WERI-Rb-1 (cell line): ENCODE measurements around the gene GOPC.

Experiments
- DNase-seq: peaks from one replicate; pipeline ENCODE4 v3.0.0-alpha.2; 2020
- H3K27ac ChIP-seq: fragments of 250-450 bp; sonication (Bioruptor Pico); 2 replicates; pipeline ENCODE4 v1.5.1; 2020; ENCODE audit warnings: mild to moderate bottlenecking, moderate library complexity
- H3K27me3 ChIP-seq: fragments of 250-450 bp; sonication (Bioruptor Pico); 2 replicates; pipeline ENCODE4 v1.5.1; 2021; ENCODE audit warnings: mild to moderate bottlenecking, low read depth, moderate library complexity; ENCODE audit not compliant: insufficient read depth, severe bottlenecking
- H3K36me3 ChIP-seq: fragments of 250-450 bp; sonication (Bioruptor Pico); 2 replicates; pipeline ENCODE4 v1.5.1; 2020; ENCODE audit warnings: mild to moderate bottlenecking, moderate library complexity
- H3K4me3 ChIP-seq: 2 replicates; pipeline ENCODE4 v1.5.1; 2011; ENCODE audit warnings: low read depth, mild to moderate bottlenecking, control low read depth, low read length
- H3K9me3 ChIP-seq: fragments of 250-450 bp; sonication (Bioruptor Pico); 2 replicates; pipeline ENCODE4 v1.5.1; 2021; ENCODE audit warnings: mild to moderate bottlenecking, moderate library complexity; ENCODE audit not compliant: severe bottlenecking
- TF ChIP-seq, protein P1 (sequence below): IDR thresholded peaks from 2 replicates; pipeline ENCODE4 v1.5.1; 2011; ENCODE audit warnings: low read depth, mild to moderate bottlenecking, control low read depth, inconsistent platforms, low read length

Gene GOPC

DNA sequence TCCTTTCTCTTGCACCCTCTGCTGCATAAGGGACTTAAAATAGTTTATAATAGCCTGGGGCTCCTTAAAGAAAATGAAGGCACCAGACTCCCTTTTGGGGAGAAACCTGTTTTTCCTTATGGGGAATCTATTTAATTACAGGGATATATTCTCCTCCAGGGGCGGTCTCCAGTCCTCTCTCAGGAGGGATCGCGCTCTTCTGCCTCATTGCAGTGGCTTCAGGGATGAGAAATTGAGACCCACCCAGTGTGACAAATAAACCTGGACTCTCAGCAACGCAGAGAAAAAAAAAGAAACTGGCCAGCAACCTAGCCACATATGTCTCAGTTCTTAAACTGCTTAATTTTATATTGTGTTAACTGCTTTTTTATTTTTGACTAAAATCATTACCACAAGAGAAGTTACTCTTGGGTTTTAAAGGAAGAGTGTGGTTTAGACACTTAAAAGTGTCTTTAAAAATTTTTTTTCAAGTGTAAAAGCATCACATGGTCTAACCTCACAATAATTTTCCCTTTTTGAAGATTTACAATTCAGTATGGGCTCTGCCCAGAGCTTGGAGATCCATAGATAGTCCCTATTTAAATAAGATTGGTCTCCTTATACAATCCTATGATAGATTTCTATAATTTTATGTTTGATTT is 11.7 kb upstream of the GOPC start:
- TF ChIP-seq, protein P1, sequence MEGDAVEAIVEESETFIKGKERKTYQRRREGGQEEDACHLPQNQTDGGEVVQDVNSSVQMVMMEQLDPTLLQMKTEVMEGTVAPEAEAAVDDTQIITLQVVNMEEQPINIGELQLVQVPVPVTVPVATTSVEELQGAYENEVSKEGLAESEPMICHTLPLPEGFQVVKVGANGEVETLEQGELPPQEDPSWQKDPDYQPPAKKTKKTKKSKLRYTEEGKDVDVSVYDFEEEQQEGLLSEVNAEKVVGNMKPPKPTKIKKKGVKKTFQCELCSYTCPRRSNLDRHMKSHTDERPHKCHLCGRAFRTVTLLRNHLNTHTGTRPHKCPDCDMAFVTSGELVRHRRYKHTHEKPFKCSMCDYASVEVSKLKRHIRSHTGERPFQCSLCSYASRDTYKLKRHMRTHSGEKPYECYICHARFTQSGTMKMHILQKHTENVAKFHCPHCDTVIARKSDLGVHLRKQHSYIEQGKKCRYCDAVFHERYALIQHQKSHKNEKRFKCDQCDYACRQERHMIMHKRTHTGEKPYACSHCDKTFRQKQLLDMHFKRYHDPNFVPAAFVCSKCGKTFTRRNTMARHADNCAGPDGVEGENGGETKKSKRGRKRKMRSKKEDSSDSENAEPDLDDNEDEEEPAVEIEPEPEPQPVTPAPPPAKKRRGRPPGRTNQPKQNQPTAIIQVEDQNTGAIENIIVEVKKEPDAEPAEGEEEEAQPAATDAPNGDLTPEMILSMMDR = no peak
- Histone ChIP-seq H3K9me3 (no peaks in the 10 kb centered on the region), H3K27me3 (no peaks in the 10 kb centered on the region), H3K27ac (no peak overlapping the region), H3K4me3 (no peak overlapping the region), H3K36me3 (no peaks in the 10 kb centered on the region)
- no peak for DNase-seq

DNA sequence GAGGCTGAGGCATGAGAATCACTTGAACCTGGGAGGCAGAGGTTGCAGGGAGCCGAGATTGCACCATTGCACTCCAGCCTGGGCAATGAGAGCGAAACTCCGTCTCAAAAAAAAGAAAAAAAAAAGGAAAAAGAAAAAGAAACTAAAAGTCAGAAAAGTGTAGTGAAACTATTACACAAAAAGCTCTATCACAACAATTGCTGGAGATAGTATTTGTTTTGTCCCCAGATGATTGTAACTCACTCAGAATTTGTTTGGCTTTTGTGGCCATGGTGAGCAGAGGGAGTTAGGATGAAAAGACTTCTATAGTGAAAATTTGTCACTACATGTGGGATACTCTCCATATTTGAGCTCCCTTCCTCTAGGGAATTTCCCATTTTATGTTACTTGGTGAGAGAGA is 5.2 kb upstream of the GOPC start:
- Histone ChIP-seq H3K36me3 (no peaks in the 10 kb centered on the region), H3K9me3 (no peaks in the 10 kb centered on the region), H3K4me3 (no peak overlapping the region), H3K27ac (no peak overlapping the region), H3K27me3 (no peaks in the 10 kb centered on the region)
- DNase-seq = no peak
- TF ChIP-seq, protein P1 = no peak

DNA sequence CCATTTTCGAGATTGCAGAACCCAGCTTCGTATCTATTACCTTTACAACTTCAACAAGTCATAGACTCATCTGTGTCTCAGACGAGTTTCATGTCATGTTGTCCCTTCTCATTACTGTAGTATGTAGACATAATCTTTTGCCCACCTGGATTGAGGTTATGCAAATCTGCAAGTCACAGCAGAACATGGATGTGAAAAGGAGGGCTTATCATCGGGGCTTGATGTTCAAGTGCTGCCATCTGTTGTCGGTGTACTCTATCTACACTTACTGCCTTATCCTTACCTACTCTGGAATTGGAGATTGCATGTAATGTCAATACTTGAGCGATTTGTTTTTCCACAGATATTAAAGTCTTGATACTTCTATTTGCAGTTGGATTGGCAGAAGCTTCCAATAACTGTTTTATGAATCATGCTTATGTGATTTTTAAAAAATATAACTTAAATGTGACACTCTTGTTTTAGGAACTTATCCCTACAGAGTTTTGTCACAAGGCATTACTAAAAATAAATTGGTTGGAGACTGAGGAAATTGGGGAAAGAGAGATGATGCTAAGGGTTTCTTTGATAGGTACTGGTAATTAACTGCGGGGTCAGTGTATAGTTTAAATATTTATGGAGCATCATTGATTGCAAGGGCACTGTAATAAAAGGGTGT is 3.0 kb upstream of the GOPC start:
- Histone ChIP-seq H3K27me3 (no peaks in the 10 kb centered on the region), H3K27ac (no peak overlapping the region), H3K36me3 (peaks cover under 1% of the 10 kb centered on the region), H3K9me3 (no peaks in the 10 kb centered on the region), H3K4me3 (no peak overlapping the region)
- peak; percentile 58 for DNase-seq
- TF ChIP-seq, protein P1 = peak; percentile 72

GRCh38 chr6:117603821-117604220 is 1.5 kb upstream of the GOPC start:
- no peak overlapping the region for H3K27ac ChIP-seq
- DNase-seq = no peak
- TF ChIP-seq, protein P1 = no peak
- H3K9me3 ChIP-seq = no peaks in the 10 kb centered on the region
- H3K36me3 ChIP-seq = peaks cover 13% of the 10 kb centered on the region
- no peak overlapping the region for H3K4me3 ChIP-seq
- no peaks in the 10 kb centered on the region for H3K27me3 ChIP-seq

DNA sequence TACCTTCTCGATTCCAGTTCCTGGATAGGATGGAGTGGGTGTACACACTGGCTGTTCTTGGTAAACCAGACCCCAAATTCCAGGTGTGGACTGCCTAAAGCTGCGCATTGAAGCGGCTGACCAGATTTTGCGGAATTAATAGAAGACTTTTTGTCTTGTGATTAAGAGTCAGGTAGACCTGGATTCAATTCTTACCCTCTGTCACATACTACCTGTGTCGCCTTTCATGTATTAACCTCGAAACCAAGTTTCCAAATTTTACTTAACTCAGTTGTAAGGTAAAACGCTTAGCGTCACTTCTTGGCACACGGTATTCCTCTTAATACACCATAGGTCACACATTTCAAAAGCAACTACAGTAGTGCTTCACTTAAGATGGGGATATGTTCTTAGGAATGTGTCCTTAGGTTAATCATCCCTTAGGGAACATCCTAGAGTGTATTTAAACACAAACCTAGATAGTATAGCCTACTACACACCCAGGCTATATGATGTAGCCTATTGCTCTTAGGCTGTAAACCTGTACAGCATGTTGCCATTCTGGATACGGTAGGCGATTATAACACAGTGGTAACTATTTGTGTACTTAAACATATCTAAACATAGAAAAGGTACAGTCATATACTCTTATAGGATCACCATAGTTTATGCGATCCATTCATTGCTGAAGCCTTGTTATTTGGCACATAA is 733 bp upstream of the GOPC start:
- DNase-seq = no peak
- no peaks in the 10 kb centered on the region for H3K9me3 ChIP-seq
- H3K27ac ChIP-seq = peak overlapping the region; percentile 94
- peaks cover 21% of the 10 kb centered on the region for H3K36me3 ChIP-seq
- TF ChIP-seq, protein P1 = no peak
- peak overlapping the region; percentile 51 for H3K4me3 ChIP-seq
- no peaks in the 10 kb centered on the region for H3K27me3 ChIP-seq
